Activated CD4-positive, CD25-positive, alpha-beta regulatory T cell (primary cell): ENCODE results near the gene GOLGA8T.
"Not testable (repeated sequence)": the region's sequence is repeated elsewhere in the genome, so short reads cannot be mapped to it uniquely, and the experiment has no call there.

Source experiments
- DNase-seq, 4 experiments: peaks; one replicate each; lab custom pipeline; 2025; lab: John Stamatoyannopoulos, UW

Gene GOLGA8T

DNA sequence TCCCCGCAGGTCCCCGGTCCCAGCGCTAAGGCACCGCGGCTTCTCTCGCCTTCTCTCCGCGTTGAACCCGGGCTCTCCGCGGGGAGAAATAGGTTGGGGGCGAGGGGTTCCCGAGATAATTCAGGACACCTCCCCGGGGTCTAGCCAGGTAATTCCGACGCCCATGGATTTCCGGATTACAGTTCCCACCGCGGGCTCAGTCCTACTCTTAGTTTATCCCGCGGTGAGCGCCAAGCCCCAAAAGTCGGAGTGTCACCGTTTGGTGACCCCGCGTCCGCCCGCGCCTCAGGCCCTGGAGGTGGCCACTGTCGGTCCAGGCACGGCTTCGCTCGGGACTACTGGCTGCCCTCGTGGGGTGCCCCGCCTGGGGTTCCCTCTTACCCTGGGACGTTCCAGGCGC, 56.8 kb downstream of the GOLGA8T start:
- DNase-seq = not testable (repeated sequence)

DNA sequence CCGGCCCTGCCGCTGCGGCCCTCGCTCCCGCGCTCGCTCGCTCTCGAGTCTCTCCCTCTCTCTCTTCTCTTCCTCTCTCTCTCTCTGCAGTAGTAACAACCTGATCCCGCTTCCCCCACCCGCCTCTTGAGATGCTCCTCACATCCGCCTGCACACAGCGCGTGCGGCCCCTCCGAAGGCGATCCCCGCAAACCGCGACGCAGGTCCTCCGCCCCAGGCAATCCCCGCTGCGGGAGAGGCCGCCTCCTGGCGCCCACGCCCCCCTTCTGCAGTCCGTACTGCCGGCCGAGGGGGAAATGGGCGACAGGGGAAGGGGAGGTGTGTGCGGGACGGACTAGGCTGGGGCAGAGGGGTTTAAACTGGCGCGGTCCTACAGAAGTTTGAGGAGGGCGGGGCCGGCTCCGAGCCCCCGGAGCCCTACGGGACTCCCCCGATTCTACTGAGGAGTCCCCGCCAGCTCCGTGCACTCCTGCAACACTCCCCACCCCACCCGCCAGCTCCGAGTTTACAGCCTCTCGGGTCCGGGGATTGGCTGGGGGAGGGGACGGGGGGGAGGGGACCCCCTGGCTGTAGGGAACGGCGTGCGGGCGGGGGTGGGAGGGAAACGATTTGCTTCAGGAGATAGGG, 57.4 kb downstream of the GOLGA8T start:
- not testable (repeated sequence) for DNase-seq

DNA sequence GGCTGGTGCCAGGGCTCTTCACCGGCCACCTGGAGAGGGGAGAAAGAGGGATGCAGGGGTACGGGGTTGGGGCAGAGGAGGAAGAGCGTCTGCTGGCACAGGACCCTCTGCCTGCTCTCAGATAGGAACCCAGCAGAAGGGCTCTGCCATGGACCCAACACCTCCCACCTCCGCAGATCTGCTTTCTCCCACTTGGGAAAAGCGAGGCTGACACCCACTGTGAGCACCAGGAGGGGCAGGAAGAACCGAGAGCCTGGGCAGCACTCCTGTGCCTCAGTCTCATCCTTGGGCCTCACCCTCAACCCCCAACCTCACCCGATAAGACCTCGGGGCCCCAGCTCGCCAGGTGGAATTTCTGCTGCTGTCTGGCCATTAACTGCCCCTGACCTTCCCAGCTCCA, 58.0 kb downstream of the GOLGA8T start:
- not testable (repeated sequence) for DNase-seq
